Sigmoid colon (tissue), 4 donors: ENCODE measurements around the gene NIPSNAP3A.

Experiments
- CTCF ChIP-seq, 4 experiments: fragments of 450-650 bp in 3 of 4; fragments of 200-600 bp in 1 of 4; IDR thresholded peaks; one replicate each; pipeline ENCODE4 v1.5.1; 2016 to 2019; ENCODE audit warnings: antibody characterized with exemption in 4 of 4, mild to moderate bottlenecking in 3 of 4, moderate library complexity in 2 of 4
- EP300 ChIP-seq, 4 donors: sonication (generic); formaldehyde crosslinking; IDR thresholded peaks; one replicate each; pipeline ENCODE4 v1.6.1; 2017; ENCODE audit warnings: antibody characterized with exemption in 4 of 4
- POLR2A ChIP-seq, 2 donors: fragments of 450-650 bp; IDR thresholded peaks; one replicate each; pipeline ENCODE4 v1.6.1; 2016; ENCODE audit warnings: antibody characterized with exemption in 2 of 2, mild to moderate bottlenecking in 2 of 2, moderate library complexity in 2 of 2
- POLR2AphosphoS5 ChIP-seq, 4 donors: sonication (generic); formaldehyde crosslinking; IDR thresholded peaks; one replicate each; pipeline ENCODE4 v1.6.1; 2017; ENCODE audit warnings: antibody characterized with exemption in 4 of 4

- no peak for TF ChIP-seq POLR2A (IDR thresholded peaks at IDR 0.05)
- no peak for TF ChIP-seq CTCF (IDR thresholded peaks at IDR 0.05)
- no peak for TF ChIP-seq POLR2AphosphoS5 (IDR thresholded peaks at IDR 0.05)
- no peak for TF ChIP-seq EP300 (IDR thresholded peaks at IDR 0.05)
These were observed 46.6 kb downstream of the NIPSNAP3A start for GRCh38 chr9:104794070-104794469.
